ENCODE measurements around the gene SH2B3. TPM values are rescaled to one million over a fixed set of nuclear protein-coding genes. Genes with fewer than 3 reads are reported as not detected.
A peak's percentile ranks its signal among the peaks of the same experiment; 100 is the strongest.

The SH2B3 gene
- total RNA-seq, 4 donors from 2014 or later: 14.1 to 36.5 (median 25.6) TPM

GRCh38 chr12:111408116-111408440 lies 2.4 kb downstream of the SH2B3 start:
- TF ChIP-seq CTCF (IDR thresholded peaks at IDR 0.05) (no peak), POLR2A (IDR thresholded peaks at IDR 0.05) (no peak)
- no peaks in the 10 kb centered on the region for H3K9me3 ChIP-seq
- no peak for DNase-seq
- H3K27me3 ChIP-seq: no peaks in the 10 kb centered on the region
- H3K4me3 ChIP-seq (replicated peaks in 1 of 3): peak overlapping the region in 1 of 3 donors; percentile 89
- intact Hi-C loops (cut with DNase I): no loop called here
- peak overlapping the region in 2 of 3 donors; percentile 81 to 87 for H3K27ac ChIP-seq
- peaks cover 46 to 75% of the 10 kb centered on the region in 2 donors for H3K4me1 ChIP-seq
- WGBS, 2 donors: 69 to 73% methylated on average over 1 of the region's 1 CpG
- H3K36me3 ChIP-seq: no peaks in the 10 kb centered on the region

- no peaks in the 10 kb centered on the region for H3K9me3 ChIP-seq
- TF ChIP-seq CTCF (IDR thresholded peaks at IDR 0.05) (no peak), POLR2A (IDR thresholded peaks at IDR 0.05) (no peak)
- H3K27me3 ChIP-seq: no peaks in the 10 kb centered on the region
- intact Hi-C loops (cut with DNase I): no loop called here
- WGBS, 2 donors: 70 to 89% methylated on average over 4 of the region's 4 CpGs
- H3K36me3 ChIP-seq: no peaks in the 10 kb centered on the region
- H3K4me3 ChIP-seq (replicated peaks in 1 of 3): no peak overlapping the region
- peak overlapping the region in 2 of 3 donors; percentile 81 to 87 for H3K27ac ChIP-seq
- no peak for DNase-seq
- peaks cover 42 to 75% of the 10 kb centered on the region in 2 donors for H3K4me1 ChIP-seq
These were observed 3.1 kb downstream of the SH2B3 start for GRCh38 chr12:111408686-111409402.

- H3K36me3 ChIP-seq: no peaks in the 10 kb centered on the region
- DNase-seq: no peak
- intact Hi-C loops (cut with DNase I): no loop called here
- H3K27me3 ChIP-seq: no peaks in the 10 kb centered on the region
- no peak overlapping the region for H3K4me3 ChIP-seq (replicated peaks in 1 of 3)
- peak overlapping the region in 2 of 3 donors; percentile 77 to 81 for H3K27ac ChIP-seq
- H3K4me1 ChIP-seq: peaks cover 40 to 79% of the 10 kb centered on the region in 2 donors
- H3K9me3 ChIP-seq: no peaks in the 10 kb centered on the region
- WGBS, 2 donors: 65 to 82% methylated on average over 13 to 14 of the region's 15 CpGs
- TF ChIP-seq POLR2A (IDR thresholded peaks at IDR 0.05): no peak
- TF ChIP-seq CTCF (IDR thresholded peaks at IDR 0.05): no peak
These were observed 3.7 kb downstream of the SH2B3 start for GRCh38 chr12:111409403-111409779.

GRCh38 chr12:111409780-111410430 lies 4.2 kb downstream of the SH2B3 start:
- Histone ChIP-seq H3K9me3 (no peaks in the 10 kb centered on the region), H3K27ac (peak overlapping the region; percentile 45 to 81 (median 77)), H3K4me1 (peaks cover 35 to 75% of the 10 kb centered on the region in 2 donors), H3K36me3 (no peaks in the 10 kb centered on the region), H3K4me3 (replicated peaks in 1 of 3) (no peak overlapping the region), H3K27me3 (no peaks in the 10 kb centered on the region)
- WGBS, 2 donors: 73 to 87% methylated on average over 9 to 14 of the region's 14 CpGs
- TF ChIP-seq POLR2A (IDR thresholded peaks at IDR 0.05): no peak
- TF ChIP-seq CTCF (IDR thresholded peaks at IDR 0.05): no peak
- DNase-seq: peak; percentile 28 to 44
- intact Hi-C loops (cut with DNase I): no loop called here

Data from thyroid gland (tissue), 4 donors.